HG03558 (cell line): ENCODE results near the gene AIFM3.
"Not testable (repeated sequence)": the region's sequence is repeated elsewhere in the genome, so short reads cannot be mapped to it uniquely, and the experiment has no call there.

Experiments used
- ATAC-seq: cut with Tn5 transposase; IDR thresholded peaks from one replicate; pipeline ENCODE4 v1.9.1; 2021; ENCODE audit warnings: moderate number of reproducible peaks; ENCODE audit not compliant: unreplicated experiment; ENCODE audit errors: extremely low read depth

Gene AIFM3

DNA sequence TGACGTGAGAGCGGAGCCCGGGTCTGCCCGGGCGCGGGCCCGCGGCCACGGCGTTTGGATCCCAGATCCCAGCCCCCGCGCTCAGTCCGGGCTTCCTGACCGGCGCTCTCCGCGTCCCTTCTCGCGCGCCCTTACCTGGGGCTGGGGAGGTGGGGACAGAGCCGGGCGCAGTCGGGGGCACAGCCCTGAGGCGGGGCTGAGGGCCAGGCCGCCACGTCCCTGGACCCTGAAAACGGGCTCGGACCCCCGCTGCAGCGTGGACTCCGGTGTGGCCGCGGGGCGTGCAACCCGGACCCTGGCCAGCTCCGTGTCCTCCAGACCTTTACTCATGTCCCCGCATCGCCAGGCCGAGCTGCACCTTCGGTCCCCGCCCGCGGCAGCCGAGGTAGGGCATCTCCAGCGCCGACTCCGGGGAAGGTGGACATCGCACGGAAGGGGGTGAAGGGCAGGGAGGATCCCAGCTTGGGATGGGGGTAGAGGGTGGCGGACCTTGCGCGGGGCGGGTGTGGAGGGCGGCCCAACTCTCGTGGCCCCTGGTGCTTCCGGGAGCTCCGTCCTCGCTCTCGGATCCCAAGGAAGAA, 9.9 kb upstream of the AIFM3 start:
- no peak for ATAC-seq

DNA sequence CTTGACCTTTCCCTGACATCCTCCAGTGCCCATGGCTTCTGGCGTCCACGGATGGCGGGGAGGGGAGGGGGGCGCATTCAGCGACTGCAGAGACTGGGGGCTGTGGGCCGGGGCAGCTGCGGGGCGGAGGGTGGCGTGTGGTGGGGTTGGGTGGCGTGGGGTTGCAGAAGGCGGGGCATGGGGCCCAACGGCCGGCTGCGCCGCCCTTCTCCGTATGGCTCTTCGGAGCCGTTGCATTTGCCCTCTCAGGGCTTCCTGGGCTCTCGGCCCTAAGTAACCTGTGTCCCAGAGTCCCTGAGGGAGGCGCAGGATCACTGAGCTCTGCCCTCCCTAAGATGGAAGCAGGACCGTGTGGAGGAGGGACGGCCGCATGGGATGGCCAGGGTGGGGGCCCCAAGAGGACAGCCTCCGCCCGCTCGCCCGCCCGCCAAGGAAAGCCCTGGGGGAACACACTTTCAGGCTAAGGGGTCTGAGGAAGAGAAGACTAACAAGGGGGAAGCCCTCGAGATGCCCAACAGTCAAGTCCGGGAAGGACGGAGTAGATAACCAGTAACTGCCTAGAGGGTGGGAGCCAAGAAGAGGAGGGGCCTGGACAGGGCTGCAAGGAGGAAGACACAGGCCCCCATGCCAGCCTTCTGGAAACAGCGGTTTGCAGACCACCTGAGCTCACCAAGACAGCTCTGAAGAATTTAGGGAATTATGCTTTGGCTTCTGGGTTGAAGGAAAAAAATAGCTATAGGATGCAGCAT, 9.2 kb upstream of the AIFM3 start:
- ATAC-seq = no peak

DNA sequence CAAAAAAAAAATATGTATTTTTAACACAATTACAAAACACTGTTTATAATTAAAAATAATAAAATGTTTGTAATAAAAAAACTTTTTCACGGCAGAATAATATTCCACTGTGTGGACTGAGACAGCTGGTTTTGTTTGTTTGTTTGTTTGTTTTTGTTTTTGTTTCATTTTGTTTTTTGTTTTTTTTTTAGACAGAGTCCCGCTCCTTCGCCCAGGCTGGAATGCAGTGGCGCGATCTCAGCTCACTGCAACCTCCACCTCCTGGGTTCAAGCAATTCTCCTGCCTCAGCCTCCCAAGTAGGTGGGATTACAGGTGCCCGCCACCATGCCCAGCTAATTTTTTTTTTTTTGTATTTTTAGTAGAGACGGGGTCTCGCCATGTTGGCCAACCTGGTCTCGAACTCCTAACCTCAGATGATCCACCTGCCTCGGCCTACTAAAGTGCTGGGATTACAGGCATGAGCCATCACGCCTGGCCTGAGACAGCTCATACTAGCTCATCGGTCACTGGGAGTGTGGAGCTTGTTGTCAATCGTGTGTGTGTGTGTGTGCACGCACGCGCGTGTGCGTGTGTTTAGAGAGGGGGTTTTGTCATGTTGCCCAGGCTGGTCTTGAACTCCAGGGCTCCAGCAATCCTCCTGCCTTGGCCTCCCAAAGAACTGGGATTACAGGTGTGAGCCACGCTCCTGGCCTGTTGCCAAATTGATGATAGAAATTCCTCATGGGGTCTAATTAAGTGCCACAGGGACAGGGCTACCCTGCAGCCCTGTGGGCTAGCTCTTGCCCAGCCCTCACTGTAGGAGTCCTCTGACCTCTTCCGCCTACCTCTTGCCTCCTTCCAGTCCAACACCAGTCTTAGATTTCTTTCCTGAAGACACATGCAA, 7.2 kb upstream of the AIFM3 start:
- no peak for ATAC-seq

DNA sequence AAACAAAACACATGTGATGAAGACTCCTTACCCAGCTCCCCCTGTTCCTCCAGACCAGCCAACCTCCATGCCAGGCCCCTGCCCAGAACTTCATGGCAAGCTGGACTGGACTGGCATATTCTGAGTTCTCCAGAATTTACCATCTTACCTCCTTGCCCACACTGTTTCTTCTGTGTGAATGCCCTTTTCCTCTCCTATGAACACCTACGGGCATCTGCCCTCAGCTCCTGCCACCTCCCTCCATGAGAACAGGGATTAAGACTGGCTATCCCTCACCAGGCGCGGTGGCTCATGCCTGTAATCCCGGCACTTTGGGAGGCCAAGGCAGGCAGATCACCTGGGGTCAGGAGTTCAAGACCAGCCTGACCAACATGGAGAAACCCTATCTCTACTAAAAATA, 6.4 kb upstream of the AIFM3 start:
- no peak for ATAC-seq

DNA sequence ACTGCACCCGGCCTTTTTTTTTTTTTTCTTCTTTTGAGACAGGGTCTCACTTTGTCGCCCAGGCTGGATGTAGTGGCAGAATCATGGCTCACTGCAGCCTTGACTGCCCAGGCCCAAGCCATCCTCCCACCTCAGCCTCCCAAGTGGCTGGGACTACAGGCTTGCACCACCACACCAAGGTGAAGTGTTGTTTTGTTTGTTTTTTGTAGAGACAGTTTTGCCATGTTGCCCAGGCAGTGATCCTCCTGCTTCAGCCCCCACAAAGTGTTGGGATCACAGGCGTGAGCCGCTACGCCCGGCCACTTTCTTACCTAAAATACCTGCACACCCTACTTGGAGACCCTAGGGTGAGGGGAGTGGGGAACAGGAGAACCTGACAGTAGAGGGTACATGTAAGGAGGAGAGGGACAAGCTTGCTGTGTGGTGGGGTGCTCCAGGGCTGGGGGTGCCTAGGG, 4.5 kb upstream of the AIFM3 start:
- no peak for ATAC-seq

DNA sequence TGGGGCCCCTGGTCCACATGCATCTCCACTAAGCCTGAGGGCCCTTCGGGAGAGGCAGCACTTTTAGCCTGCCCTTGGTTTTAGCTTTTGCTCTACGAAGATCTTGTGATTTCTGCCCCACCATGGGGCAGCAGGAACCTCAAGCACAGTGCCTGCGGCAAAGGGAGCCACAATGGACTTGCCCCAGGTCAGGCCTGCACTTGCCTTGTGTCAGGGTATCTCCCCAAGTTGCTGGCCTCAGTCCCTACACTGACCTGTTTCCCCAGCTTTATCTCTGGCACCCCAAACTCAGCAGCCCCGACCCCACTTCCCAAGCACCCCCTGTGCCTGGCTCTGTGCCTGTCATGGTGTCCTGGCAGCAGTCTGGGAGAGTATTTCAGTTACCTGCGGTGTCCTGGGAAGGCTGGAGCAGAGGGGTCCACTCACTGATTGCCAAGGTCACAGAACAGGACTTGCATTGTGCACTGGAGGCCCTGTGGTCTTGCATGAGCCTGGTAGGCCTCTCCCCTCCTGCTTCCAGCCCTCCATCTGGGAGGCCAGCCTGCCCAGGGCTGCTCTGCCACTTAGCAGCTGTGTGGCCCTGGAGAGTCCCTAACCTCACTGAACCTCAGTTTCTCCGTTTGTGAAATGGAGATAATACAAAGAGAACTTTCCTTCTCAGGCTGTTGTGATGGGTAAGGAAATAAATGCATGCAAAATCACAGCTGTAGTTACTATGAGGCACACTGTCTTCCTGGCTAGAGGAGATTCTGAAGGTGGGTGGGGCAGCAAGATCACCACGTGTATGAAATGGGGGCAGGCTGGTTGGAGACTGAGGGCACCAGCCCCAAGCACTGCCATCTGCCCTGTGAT, 3.6 kb upstream of the AIFM3 start:
- no peak for ATAC-seq

DNA sequence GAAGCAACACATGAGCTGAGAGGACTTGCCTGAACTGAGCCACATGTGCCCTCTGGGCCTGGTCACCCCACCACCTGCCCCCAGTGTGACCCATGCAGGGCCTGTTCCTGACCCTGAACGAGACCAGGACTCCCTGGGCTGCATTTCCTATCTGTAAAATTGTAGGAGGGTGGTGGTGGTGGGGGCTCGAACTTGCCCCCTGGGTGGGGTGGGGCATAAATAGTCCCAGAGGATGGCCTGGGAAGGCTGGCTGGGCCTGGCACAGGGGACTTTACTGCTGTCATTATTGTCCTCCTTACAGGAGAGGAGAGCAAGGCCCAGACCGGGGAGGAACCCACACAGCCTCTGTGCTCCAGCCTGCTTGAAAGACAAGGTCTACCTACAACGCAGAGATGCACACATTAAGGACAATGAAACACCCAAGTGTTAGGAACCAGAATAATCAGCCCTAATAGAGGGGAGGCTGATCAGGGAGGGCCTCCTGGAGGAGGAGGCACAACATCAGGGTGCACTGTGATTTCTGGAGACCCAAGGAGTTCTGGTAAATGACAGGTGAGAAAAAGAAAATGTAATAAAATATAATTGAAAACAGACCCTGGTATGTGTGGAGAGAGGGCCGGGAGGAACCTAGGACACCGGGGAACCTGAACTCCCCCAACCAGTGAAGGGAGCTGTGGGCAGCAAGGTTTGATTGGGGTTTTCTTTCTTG, 2.8 kb upstream of the AIFM3 start:
- no peak for ATAC-seq

DNA sequence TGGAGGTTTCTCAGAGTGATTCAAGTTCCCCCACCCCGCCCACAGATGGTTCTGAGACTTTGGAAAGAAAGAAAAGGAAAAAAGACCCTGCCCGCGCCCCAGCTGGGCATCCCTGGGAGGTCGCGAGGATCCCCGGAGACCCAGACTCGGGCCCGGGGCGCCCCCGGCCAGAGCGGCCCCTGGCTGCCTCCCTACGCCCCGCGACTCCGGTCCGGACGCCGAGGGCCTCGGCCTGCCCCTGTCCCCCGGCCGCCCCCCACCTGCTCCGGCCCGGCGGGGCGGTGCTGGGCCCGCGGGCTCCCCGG, 2.3 kb upstream of the AIFM3 start:
- no peak for ATAC-seq

DNA sequence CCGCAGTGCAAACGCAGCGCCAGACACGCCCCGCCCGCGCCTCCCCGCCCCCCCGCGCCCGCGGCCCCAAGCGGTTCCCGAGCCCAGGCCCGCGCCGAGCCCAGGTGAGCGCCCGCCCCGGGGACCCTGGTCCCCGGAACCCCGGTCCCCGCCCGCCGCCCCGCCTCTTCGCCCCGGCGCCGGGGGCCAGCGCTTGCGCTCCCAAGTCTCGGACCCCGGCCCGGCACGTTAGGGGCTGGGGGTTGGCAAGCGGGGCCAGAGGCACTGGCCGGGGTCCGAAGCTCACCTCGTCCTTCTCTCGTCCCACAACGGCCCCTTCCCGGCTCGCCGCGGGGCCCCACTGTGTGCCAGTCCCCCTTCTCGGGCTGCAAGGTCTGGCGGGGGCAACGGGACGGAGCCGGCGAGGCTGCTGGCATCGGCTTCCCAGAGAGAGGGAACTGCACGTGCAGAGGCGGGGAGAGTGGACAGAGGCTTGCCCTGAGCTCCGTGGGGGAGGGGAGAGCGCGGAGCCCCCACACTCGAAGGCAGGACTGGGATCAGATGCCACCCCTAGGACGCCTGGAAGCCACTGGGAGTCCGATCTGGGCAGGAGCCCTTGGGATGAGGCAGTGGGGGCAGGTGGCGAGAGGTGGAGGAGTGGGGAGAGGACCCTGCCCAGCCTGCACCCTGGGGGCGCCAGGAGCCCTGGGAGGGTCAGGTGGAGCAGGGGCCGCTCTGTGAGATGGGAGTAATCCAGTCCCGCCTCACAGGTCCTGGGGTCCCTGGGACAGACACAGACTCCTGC, 1.8 kb upstream of the AIFM3 start:
- ATAC-seq = no peak

DNA sequence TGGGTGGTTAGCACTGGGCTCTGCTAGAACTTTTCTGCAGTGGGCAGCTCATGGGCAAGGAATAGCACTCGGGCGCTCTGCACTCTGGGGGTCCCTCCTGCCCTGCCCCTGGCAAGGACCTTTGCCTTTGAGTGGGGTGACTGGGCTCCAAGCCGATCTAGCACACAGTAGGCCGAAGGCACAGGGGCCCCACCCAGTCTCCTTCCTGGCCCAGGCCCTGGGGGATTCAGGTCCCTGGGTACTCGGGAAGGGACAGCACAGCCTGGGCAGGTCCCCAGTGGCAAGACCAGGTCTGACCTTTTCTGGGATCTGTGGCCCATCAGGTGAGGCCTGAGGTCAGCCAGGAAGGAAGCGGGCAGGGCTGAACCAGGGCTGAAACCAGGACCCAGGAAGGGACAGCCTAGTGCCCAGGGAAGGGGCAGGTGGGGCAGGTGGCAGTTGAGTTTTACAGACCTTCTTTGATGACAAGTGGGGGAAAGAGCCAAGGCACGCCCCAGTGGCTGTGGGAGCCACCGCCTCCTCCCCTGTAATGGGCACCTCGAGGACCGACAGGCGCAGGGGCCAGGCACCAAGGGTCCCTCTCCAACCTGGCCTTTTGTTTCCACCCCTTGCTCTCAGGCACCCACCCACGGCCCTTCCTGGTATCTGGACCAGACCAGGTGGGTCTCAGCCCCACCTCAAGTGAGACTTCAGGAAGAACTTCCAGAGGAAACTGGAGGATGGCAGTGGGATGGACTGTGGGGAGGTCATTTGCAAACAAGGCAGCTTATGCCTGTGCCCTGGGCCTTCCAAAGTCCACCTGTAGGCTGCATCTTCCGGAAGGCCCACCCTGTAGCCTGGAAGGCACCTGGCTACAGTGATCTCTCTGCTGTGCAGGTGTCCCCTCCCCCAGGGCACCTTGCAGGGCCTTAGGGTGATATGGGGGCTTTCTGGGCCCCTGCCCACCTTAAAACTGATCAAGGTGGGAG, 883 bp upstream of the AIFM3 start:
- ATAC-seq = no peak

DNA sequence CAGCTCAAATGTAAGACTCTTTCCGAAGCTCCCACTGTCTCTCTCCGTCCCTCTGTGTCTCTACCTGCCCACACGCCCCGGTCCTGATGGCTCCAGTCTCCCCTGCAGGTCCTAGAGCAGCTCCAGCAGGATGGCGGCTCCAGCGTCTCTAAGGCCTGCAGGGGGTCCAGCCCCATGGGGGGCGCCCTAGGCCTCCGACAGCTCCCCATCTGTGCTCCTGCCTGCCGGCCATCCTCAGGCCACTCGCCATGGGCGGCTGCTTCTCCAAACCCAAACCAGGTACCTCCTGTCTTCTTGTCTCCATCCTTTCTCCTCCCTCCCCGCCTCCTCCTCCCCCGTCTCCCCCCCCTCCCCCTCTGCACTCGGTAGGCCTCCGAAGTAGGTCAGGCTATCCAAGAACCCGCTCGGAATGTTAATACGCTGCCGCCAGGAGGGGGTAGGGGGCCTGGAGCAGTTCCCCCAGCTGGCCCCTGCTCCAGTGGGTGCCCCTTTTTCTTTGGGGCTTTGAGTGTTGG, 699 bp downstream of the AIFM3 start:
- ATAC-seq = no peak

DNA sequence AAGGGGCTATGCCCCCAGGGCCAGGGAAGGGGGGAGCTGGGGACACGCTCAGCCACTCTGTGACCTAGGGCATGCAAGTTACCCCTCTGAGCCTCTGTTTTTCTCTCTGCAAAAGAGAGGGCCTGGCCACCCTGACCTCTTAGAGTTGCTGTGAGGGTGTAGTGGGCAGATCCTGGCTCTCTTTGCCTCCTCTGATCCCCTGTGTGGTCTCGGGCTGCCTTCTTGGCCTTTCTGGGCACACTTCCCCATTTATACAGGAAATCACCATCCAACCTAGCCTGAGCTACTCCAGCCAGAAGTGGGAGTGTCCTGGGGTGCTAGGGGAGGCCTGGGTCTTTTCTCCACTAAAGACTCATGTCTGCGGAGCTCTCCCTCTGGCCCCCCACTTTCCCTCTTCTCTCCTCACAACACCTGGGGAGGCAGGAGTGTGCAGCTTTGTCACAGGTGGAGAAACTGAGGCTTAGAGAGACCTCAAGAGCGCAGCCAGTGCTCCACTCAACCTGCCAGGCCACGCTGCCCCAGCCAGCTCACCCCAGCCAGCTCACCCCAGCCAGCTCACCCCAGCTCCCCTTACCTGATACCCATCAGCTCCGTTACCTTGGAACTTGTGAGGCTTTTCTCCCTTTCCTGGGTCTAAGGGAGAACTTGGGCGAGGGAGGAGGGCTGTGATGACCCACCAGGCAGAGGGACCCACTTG, 1.4 kb downstream of the AIFM3 start:
- ATAC-seq = no peak

DNA sequence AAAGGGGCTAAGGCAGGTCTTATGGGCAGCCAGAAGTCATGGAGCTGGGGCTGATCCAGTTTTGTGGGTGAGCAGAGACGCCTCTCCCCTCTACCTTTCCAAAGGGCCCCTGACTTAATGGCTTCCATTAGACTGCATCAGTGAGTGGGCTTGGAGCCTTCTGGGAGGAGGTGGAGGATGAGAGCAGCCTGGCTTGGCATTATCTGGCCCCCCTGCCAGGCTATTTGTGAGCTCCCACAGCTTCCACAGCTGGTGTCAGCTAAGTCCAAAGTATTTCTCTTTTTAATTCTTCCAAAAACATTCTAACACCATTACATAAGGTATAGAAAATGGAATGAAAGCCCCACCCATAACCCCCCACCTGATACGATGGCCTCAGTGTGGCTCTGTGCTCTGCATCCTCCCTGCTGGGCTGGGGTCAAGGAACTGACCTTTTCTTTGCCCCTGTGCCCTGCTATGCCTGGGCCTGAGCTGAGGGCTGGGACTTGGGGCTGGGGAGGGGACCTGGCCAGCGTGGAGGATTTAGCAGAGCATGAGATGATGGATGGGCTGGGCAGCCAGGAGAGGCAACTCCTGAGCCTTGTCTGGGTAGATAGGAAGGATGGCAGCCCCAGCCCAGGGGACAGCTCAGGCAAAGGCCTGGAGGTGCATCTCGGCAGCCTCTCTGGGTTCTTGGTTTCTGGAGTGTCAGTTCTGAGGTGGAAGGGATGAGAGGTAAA, 4.0 kb downstream of the AIFM3 start:
- ATAC-seq = no peak

DNA sequence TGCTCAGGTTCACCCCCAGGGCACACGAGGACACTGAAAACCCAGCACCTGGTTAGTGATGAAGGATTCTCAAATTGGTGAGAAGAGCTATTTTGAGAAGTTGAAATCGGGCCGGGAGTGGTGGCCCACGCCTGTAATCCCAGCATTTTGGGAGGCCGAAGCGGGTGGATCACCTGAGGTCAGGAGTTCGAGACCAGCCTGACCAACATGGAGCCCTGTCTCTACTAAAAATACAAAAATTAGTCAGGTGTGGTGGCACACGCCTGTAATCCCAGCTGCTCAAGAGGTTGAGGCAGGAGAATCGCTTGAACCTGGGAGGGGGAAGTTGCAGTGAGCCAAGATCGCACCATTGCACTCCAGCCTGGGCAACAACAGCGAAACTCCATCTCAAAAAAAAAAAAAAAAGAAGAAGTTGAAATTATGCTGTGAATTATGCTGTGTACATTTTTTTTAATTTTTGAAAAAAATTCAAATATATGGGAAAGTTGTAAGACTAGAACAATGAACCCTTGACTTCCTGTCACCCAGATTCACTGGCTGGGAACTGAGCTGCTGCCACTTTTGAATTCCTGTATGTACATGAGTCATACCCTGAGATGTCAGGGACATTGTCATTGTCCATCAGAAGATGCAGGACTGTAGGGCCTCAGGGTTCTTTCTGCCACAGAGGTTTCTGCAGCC, 5.1 kb downstream of the AIFM3 start:
- not testable (repeated sequence) for ATAC-seq

DNA sequence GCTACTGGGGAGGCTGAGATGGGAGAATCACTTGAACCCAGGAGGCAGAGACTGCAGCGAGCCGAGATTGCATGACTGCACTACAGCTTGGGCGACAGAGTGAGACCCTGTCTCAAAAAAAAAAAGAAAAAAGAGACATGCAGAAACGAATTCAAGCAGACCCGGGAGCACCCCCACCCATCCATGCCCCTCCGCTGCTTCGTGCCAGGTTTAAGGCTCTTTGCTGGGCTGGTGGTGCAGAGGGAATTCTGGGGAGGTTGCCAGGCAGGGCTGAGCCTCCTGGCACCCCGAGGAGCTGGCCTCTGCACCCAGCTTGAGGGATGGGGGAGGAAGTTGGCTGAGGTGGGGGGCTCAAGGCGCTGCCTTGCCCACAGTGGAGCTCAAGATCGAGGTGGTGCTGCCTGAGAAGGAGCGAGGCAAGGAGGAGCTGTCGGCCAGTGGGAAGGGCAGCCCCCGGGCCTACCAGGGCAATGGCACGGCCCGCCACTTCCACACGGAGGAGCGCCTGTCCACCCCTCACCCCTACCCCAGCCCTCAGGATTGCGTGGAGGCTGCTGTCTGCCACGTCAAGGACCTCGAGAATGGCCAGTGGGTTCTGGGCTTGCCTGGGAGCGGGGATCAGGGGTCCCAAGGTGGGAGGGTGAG, 6.0 kb downstream of the AIFM3 start:
- ATAC-seq = no peak
